HG03066 (cell line): ENCODE results near the gene GRID2.
"Not testable (repeated sequence)": the region's sequence is repeated elsewhere in the genome, so short reads cannot be mapped to it uniquely, and the experiment has no call there.

Source experiments
- ATAC-seq: cut with Tn5 transposase; IDR thresholded peaks from one replicate; pipeline ENCODE4 v1.9.1; 2021; ENCODE audit warnings: low read depth; ENCODE audit not compliant: unreplicated experiment

GRID2 gene

GRCh38 chr4:92421920-92422319 lies 118.2 kb downstream of the GRID2 start:
- peak; percentile 75 for ATAC-seq

GRCh38 chr4:92433272-92433758 lies 129.5 kb downstream of the GRID2 start:
- no peak for ATAC-seq

GRCh38 chr4:92438722-92439121 lies 135.0 kb downstream of the GRID2 start:
- ATAC-seq = not testable (repeated sequence)

GRCh38 chr4:92442131-92442530 lies 138.4 kb downstream of the GRID2 start:
- ATAC-seq = not testable (repeated sequence)

GRCh38 chr4:92444143-92444843 lies 140.5 kb downstream of the GRID2 start:
- ATAC-seq = not testable (repeated sequence)

- no peak for ATAC-seq
These were observed 141.4 kb downstream of the GRID2 start for GRCh38 chr4:92445127-92445526.

GRCh38 chr4:92447255-92447905 lies 143.6 kb downstream of the GRID2 start:
- no peak for ATAC-seq

- not testable (repeated sequence) for ATAC-seq
These were observed 144.4 kb downstream of the GRID2 start for GRCh38 chr4:92448176-92448575.

- ATAC-seq = no peak
These were observed 146.9 kb downstream of the GRID2 start for GRCh38 chr4:92450694-92451093.

- no peak for ATAC-seq
These were observed 148.0 kb downstream of the GRID2 start for GRCh38 chr4:92451782-92452181.

GRCh38 chr4:92452383-92452782 lies 148.6 kb downstream of the GRID2 start:
- ATAC-seq = not testable (repeated sequence)

- ATAC-seq = no peak
These were observed 151.6 kb downstream of the GRID2 start for GRCh38 chr4:92455329-92455839.

GRCh38 chr4:92455951-92456350 lies 152.2 kb downstream of the GRID2 start:
- no peak for ATAC-seq

- no peak for ATAC-seq
These were observed 158.0 kb downstream of the GRID2 start for GRCh38 chr4:92461732-92462131.

- ATAC-seq = no peak
These were observed 173.5 kb downstream of the GRID2 start for GRCh38 chr4:92477298-92477697.

GRCh38 chr4:92483341-92483740 lies 179.6 kb downstream of the GRID2 start:
- ATAC-seq = no peak

- no peak for ATAC-seq
These were observed 184.7 kb downstream of the GRID2 start for GRCh38 chr4:92488496-92488895.

- ATAC-seq = no peak
These were observed 193.4 kb downstream of the GRID2 start for GRCh38 chr4:92497141-92497540.

- no peak for ATAC-seq
These were observed 197.7 kb downstream of the GRID2 start for GRCh38 chr4:92501456-92501855.

GRCh38 chr4:92506933-92507332 lies 203.2 kb downstream of the GRID2 start:
- no peak for ATAC-seq

- no peak for ATAC-seq
These were observed 210.9 kb downstream of the GRID2 start for GRCh38 chr4:92514627-92515026.

- ATAC-seq = no peak
These were observed 212.7 kb downstream of the GRID2 start for GRCh38 chr4:92516450-92516849.
